A673 (cell line): Measurements from ENCODE around the gene ALDOA. TPM values are rescaled to one million over a fixed set of nuclear protein-coding genes. Genes with fewer than 3 reads are reported as not detected.

Source experiments
- BruUV-seq: library from RNA; stranded (reverse); fragments of 400-500 nt; replicated peaks from 2 replicates; lab custom pipeline; 2021; lab: Mats Ljungman, UMichigan
- CTCF ChIA-PET: fragments of 300-600 bp; sonication (Branson Sonifier 250); formaldehyde crosslinking; loops from one replicate; lab custom pipeline; 2022; ENCODE audit warnings: antibody characterized with exemption; lab: Charles Lee
- POLR2A ChIA-PET: fragments of 300-600 bp; sonication (Branson Sonifier 250); formaldehyde crosslinking; loops from one replicate; lab custom pipeline; 2022; ENCODE audit warnings: antibody characterized with exemption; ENCODE audit not compliant: low non-redundant PET; lab: Charles Lee
- DNase-seq: peaks from one replicate; pipeline ENCODE4 v3.0.0-alpha.2; 2015; ENCODE audit warnings: low spot score
- H3K27ac ChIP-seq: fragments of 200-600 bp; sonication (generic); 2 replicates; pipeline ENCODE4 v1.5.1; 2016; ENCODE audit warnings: mixed run types, low read depth, mild to moderate bottlenecking, mixed read lengths, antibody characterized with exemption, low read length; ENCODE audit not compliant: poor library complexity, severe bottlenecking
- H3K27me3 ChIP-seq: fragments of 200-600 bp; sonication (generic); replicated peaks from 2 replicates; pipeline ENCODE4 v1.6.1; 2017; ENCODE audit warnings: mixed run types, low read depth, mild to moderate bottlenecking, mixed read lengths, antibody characterized with exemption, low read length; ENCODE audit not compliant: insufficient read depth, poor library complexity
- H3K36me3 ChIP-seq: fragments of 200-600 bp; sonication (generic); 2 replicates; pipeline ENCODE4 v1.6.1; 2016; ENCODE audit warnings: mixed run types, mild to moderate bottlenecking, mixed read lengths, antibody characterized with exemption, low read length; ENCODE audit not compliant: insufficient read depth, poor library complexity, severe bottlenecking
- H3K4me1 ChIP-seq: fragments of 200-600 bp; sonication (generic); 2 replicates; pipeline ENCODE4 v1.6.1; 2017; ENCODE audit warnings: mixed run types, mild to moderate bottlenecking, mixed read lengths, antibody characterized with exemption, low read length; ENCODE audit not compliant: insufficient read depth, poor library complexity, severe bottlenecking
- H3K4me3 ChIP-seq: fragments of 200-600 bp; sonication (generic); 2 replicates; pipeline ENCODE4 v1.5.1; 2016; ENCODE audit warnings: low read depth, mixed run types, mild to moderate bottlenecking, mixed read lengths, low read length; ENCODE audit not compliant: poor library complexity, severe bottlenecking
- H3K9me3 ChIP-seq: fragments of 200-600 bp; sonication (generic); 2 replicates; pipeline ENCODE4 v1.6.1; 2016; ENCODE audit warnings: mixed run types, low read depth, mild to moderate bottlenecking, mixed read lengths, antibody characterized with exemption, low read length; ENCODE audit not compliant: poor library complexity, severe bottlenecking
- EZH2 ChIP-seq: fragments of 200-600 bp; sonication (generic); IDR thresholded peaks from 2 replicates; pipeline ENCODE4 v1.6.1; 2017; ENCODE audit warnings: borderline replicate concordance, low read depth, mild to moderate bottlenecking, mixed read lengths, antibody characterized with exemption, low read length; ENCODE audit not compliant: poor library complexity, severe bottlenecking
- intact Hi-C: fragments of 100-400 bp; cut with micrococcal nuclease; formaldehyde crosslinking; loops from one replicate; pipeline ENCODE4 v1.10.0; 2022; ENCODE audit not compliant: unreplicated experiment
- total RNA-seq: library from RNA; stranded (reverse); gene quantifications from 2 replicates; pipeline ENCODE4 v1.2.3, GENCODE V29; 2021
- TF ChIP-seq, protein P1 (sequence below): fragments of 300-800, 200-600 bp; sonication (generic); conservative IDR thresholded peaks from 2 replicates; pipeline ENCODE4 v1.5.1; 2017; ENCODE audit warnings: low read depth, mild to moderate bottlenecking, antibody characterized with exemption, low read length, moderate library complexity, mixed read lengths

ALDOA gene
- total RNA-seq, 1 experiment from 2014 or later, result 1,729 TPM

DNA sequence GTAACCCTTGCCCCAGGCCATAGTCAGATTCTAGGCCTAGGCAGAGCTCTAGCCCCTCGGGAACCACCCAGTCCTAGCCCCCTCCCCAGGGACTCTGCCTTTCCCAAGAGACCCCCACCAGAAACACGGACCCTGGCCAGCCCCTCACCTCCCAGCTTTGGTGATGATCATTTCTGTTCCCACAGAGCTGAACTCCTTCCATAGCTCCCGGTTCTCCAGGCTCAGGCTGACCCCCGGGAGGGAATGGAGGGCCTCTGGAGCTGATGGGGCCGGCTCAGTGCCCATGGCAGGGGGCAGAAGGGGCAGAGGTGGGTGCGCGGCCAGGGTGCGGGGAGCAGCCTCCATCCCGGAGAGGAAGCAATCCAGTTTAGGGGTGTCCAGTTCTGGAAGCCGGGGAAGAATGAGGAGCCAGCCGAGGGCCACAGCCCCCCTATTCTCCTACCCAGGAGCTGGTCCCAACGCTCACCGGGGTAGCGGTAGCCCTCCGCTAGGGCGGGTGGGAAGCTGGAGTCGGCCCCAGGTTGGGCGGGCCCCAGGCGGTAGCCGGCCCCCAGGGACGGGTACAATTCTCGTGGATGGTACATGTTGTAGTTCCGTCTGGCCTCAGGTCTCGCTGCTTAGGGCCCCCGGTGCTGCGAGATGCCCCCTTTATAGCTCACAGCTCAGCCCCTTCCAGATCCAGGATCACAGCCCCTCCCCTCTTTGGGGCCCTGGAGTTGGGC is 25.2 kb downstream of the ALDOA start:
- intact Hi-C loops, result no loop called here
- TF ChIP-seq EZH2, result no peak
- TF ChIP-seq, protein P1, sequence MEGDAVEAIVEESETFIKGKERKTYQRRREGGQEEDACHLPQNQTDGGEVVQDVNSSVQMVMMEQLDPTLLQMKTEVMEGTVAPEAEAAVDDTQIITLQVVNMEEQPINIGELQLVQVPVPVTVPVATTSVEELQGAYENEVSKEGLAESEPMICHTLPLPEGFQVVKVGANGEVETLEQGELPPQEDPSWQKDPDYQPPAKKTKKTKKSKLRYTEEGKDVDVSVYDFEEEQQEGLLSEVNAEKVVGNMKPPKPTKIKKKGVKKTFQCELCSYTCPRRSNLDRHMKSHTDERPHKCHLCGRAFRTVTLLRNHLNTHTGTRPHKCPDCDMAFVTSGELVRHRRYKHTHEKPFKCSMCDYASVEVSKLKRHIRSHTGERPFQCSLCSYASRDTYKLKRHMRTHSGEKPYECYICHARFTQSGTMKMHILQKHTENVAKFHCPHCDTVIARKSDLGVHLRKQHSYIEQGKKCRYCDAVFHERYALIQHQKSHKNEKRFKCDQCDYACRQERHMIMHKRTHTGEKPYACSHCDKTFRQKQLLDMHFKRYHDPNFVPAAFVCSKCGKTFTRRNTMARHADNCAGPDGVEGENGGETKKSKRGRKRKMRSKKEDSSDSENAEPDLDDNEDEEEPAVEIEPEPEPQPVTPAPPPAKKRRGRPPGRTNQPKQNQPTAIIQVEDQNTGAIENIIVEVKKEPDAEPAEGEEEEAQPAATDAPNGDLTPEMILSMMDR, result no peak
- H3K27me3 ChIP-seq, result no peaks in the 10 kb centered on the region
- H3K4me1 ChIP-seq, result peaks cover 18% of the 10 kb centered on the region
- BruUV-seq, result no TSS peak
- ChIA-PET POLR2A (interaction anchor here (0.9 kb wide), 1 partner anchor 25 kb away, joined by 3 read pairs; the partner anchor contains the start of gene ALDOA), CTCF (no interaction called here)
- no peak overlapping the region for H3K27ac ChIP-seq
- no peak for DNase-seq
- H3K36me3 ChIP-seq, result no peaks in the 10 kb centered on the region
- H3K9me3 ChIP-seq, result no peaks in the 10 kb centered on the region
- H3K4me3 ChIP-seq, result peak overlapping the region; percentile 56

DNA sequence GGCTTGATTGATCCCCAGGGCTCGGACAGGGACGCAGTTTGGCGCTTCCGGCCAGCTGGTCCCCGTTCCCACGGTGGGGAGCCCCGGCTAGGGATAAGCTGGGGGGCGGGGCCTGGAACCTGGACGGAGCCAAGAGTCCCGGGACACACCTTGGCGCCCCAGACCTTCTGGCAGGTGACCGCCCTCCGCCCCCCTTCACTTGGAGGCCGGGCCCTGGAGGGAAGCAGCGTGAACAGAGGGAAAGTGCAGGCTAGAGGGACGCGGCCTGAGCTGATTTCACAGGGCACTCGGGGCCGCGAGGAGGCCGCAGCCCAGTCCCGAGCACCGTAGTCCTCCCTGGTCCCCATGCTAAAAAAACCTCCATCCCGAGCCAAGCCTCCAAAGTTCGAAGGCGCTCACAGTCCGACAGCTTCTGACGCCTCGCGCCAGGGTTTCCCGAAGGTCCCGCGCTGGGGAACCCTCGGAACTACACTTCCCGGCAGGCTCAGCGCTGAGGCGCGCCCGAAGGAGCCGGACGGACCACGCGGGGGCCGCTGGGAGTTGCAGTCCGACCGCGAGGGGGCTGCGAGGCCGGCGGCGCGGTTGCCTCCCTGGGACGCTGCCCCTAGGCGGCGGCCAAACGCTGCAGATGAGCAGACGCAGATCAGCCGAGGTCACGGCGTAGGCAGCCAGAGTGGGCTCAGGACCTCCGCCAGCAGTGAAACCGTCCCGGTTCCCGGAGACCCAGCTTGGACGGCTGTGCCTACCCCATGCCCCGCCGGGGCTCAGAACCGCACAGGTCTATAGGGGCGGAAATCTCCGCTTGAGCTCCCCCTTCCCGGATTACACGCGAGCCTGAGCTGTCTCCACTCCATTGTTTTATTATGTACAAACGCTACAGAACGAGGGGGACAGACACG is 26.2 kb downstream of the ALDOA start, which contains the start of gene TBX6:
Gene TBX6, minus strand, starts transcription at position 451 of the 899 bp plus-strand sequence. CDS start 731 bp downstream, outside the sequence.
- Histone ChIP-seq H3K36me3 (no peaks in the 10 kb centered on the region), H3K4me1 (peaks cover 18% of the 10 kb centered on the region), H3K27ac (peak within 1 kb of the TSS; percentile 58), H3K27me3 (no peaks in the 10 kb centered on the region), H3K9me3 (peaks cover 3% of the 10 kb centered on the region), H3K4me3 (peak within 1 kb of the TSS; percentile 56)
- no peak for TF ChIP-seq EZH2
- TF ChIP-seq, protein P1, result peak; percentile 68
- ChIA-PET POLR2A (interaction anchor here (0.9 kb wide), 1 partner anchor 26 kb away, joined by 3 read pairs; the partner anchor contains the start of gene ALDOA), CTCF (interaction anchor here (0.6 to 1.3 kb wide), 8 partner anchors 55 to 1081 kb away, joined by 3 to 6 read pairs (median 4); partner anchors contain the start of gene ZNF48)
- DNase-seq, result peak; percentile 94
- no TSS peak for BruUV-seq
- intact Hi-C loops, result no loop called here

DNA sequence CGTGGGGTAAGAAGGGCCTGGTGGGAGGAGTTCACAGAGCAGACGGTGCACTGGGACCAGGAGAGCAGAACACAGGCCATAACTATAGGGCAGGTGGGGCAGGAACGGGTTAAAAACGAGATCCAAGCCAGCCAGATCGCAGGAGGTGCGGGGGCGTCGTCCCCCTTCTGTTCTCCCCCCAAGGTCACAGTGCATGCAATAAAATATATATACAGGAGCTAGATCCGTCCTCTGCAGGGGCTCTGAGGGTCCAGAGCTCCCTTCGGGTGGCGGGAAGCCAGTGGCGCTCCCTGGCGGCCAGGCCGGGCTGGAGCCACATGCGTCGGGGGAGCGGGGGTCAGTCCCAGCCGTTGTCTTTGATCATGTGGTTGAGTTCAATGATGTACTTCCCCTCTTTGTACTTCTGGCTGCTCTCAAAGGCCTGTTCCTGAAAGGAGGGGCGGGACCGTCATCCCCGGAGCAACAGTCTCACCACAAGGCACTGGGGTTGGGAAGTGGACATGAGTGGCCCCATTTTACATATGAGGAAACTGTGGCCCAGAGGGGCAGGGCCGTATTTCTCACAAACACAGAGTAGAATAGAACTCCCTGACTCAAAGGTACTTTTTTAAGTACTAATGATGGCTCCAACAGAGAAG is 26.9 kb downstream of the ALDOA start:
- Histone ChIP-seq H3K27ac (peak overlapping the region; percentile 58), H3K4me3 (peak overlapping the region; percentile 56), H3K4me1 (peaks cover 18% of the 10 kb centered on the region), H3K36me3 (no peaks in the 10 kb centered on the region), H3K27me3 (no peaks in the 10 kb centered on the region), H3K9me3 (peaks cover 11% of the 10 kb centered on the region)
- DNase-seq, result peak; percentile 81
- TF ChIP-seq, protein P1, result peak; percentile 75
- TF ChIP-seq EZH2, result no peak
- POLR2A ChIA-PET, result no interaction called here
- BruUV-seq, result no TSS peak
- CTCF ChIA-PET, result interaction anchor here (0.6 to 1.3 kb wide), 8 partner anchors 28 to 1080 kb away, joined by 3 to 6 read pairs (median 5); partner anchors contain the start of gene ZNF48
- intact Hi-C loops, result no loop called here
